IMR-90 (cell line): Measurements from ENCODE around the gene CUTA. TPM values are rescaled to one million over a fixed set of nuclear protein-coding genes. Genes with fewer than 3 reads are reported as not detected.
A peak's percentile ranks its signal among the peaks of the same experiment; 100 is the strongest.

Experiments used
- ATAC-seq: fragments of 200-7000 bp; cut with Tn5 transposase; 2 replicates; pipeline ENCODE4 v1.9.1; 2020; ENCODE audit warnings: low read depth, mild to moderate bottlenecking, moderate library complexity
- BruUV-seq: library from RNA; stranded (reverse); fragments of 400-500 nt; replicated peaks from 2 replicates; lab custom pipeline; 2021; lab: Mats Ljungman, UMichigan
- CTCF ChIA-PET: fragments of 300-600 bp; formaldehyde crosslinking; extraction: SDS; loops from one replicate; lab custom pipeline; 2021; ENCODE audit warnings: antibody characterized with exemption; lab: Yijun Ruan, JAX
- POLR2A ChIA-PET: fragments of 300-600 bp; sonication (Branson Sonifier 250); formaldehyde crosslinking; loops from one replicate; lab custom pipeline; 2022; ENCODE audit warnings: antibody characterized with exemption; ENCODE audit not compliant: unreplicated experiment; lab: Charles Lee
- DNase-seq: peaks from one replicate; pipeline ENCODE4 v3.0.0; 2013
- H2AFZ ChIP-seq: replicated peaks from 2 replicates; pipeline ENCODE3; 2013; ENCODE audit warnings: low read length, mild to moderate bottlenecking; ENCODE audit not compliant: poor library complexity
- H2AK5ac ChIP-seq: 2 replicates; pipeline ENCODE4 v1.6.1; 2013; ENCODE audit warnings: low read depth, low read length, inconsistent platforms
- H2AK9ac ChIP-seq: replicated peaks from 2 replicates; pipeline ENCODE3; 2013; ENCODE audit warnings: mild to moderate bottlenecking, low read depth, low read length, moderate library complexity; ENCODE audit not compliant: poor library complexity
- H2BK120ac ChIP-seq: 2 replicates; pipeline ENCODE4 v1.6.1; 2013; ENCODE audit warnings: low read depth, low read length, inconsistent platforms
- H2BK15ac ChIP-seq: 3 replicates; pipeline ENCODE4 v1.6.1; 2013; ENCODE audit warnings: low read depth, low read length, inconsistent platforms
- H2BK20ac ChIP-seq: 2 replicates; pipeline ENCODE4 v1.6.1; 2013; ENCODE audit warnings: low read depth, mild to moderate bottlenecking, inconsistent platforms, low read length, moderate library complexity
- H2BK5ac ChIP-seq: 2 replicates; pipeline ENCODE4 v1.6.1; 2013; ENCODE audit warnings: mild to moderate bottlenecking, low read depth, low read length, inconsistent platforms; ENCODE audit not compliant: poor library complexity, severe bottlenecking
- H3K14ac ChIP-seq: replicated peaks from 2 replicates; pipeline ENCODE4 v1.6.1; 2013; ENCODE audit warnings: low read depth, low read length, inconsistent platforms
- H3K18ac ChIP-seq: 2 replicates; pipeline ENCODE4 v1.6.1; 2013; ENCODE audit warnings: low read depth, low read length, control low read depth
- H3K23ac ChIP-seq: 2 replicates; pipeline ENCODE4 v1.6.1; 2013; ENCODE audit warnings: low read depth, low read length, inconsistent platforms
- H3K27ac ChIP-seq: 2 replicates; pipeline ENCODE4 v1.5.1; 2013; ENCODE audit warnings: mild to moderate bottlenecking, control low read depth, low read length; ENCODE audit not compliant: insufficient read depth
- H3K27me3 ChIP-seq: 2 replicates; pipeline ENCODE4 v1.6.1; 2013; ENCODE audit warnings: low read length; ENCODE audit not compliant: control insufficient read depth, insufficient read depth
- H3K36me3 ChIP-seq: 2 replicates; pipeline ENCODE4 v1.6.1; 2013; ENCODE audit warnings: low read length, mixed read lengths; ENCODE audit not compliant: control insufficient read depth, insufficient read depth
- H3K4ac ChIP-seq: 2 replicates; pipeline ENCODE4 v1.6.1; 2013; ENCODE audit warnings: low read depth, low read length, inconsistent platforms
- H3K4me1 ChIP-seq: 2 replicates; pipeline ENCODE4 v1.6.1; 2013; ENCODE audit warnings: low read length, mixed read lengths; ENCODE audit not compliant: control insufficient read depth, insufficient read depth
- H3K4me2 ChIP-seq: 2 replicates; pipeline ENCODE4 v1.6.1; 2013; ENCODE audit warnings: low read depth, mild to moderate bottlenecking, control low read depth, low read length, moderate library complexity
- H3K4me3 ChIP-seq: 2 replicates; pipeline ENCODE4 v1.5.1; 2013; ENCODE audit warnings: low read depth, mild to moderate bottlenecking, control low read depth, low read length, moderate library complexity; ENCODE audit not compliant: insufficient read depth
- H3K56ac ChIP-seq: 2 replicates; pipeline ENCODE4 v1.6.1; 2013; ENCODE audit warnings: low read length, inconsistent platforms; ENCODE audit not compliant: insufficient read depth; ENCODE audit errors: extremely low read depth
- H3K79me1 ChIP-seq, 2 experiments: 2 replicates each; pipeline ENCODE4 v1.6.1; 2013; ENCODE audit warnings: low read length in 2 of 2, inconsistent platforms in 1 of 2, low read depth in 1 of 2
- H3K9ac ChIP-seq: 2 replicates; pipeline ENCODE4 v1.6.1; 2013; ENCODE audit warnings: low read depth, low read length, control low read depth
- H3K9me1 ChIP-seq: 2 replicates; pipeline ENCODE4 v1.6.1; 2013; ENCODE audit warnings: low read length, inconsistent platforms; ENCODE audit not compliant: insufficient read depth
- H3K9me3 ChIP-seq: 2 replicates; pipeline ENCODE4 v1.6.1; 2013; ENCODE audit warnings: low read length; ENCODE audit not compliant: control insufficient read depth, insufficient read depth
- H4K20me1 ChIP-seq: 2 replicates; pipeline ENCODE4 v1.6.1; 2013; ENCODE audit warnings: low read length, inconsistent platforms; ENCODE audit not compliant: insufficient read depth
- H4K5ac ChIP-seq: 2 replicates; pipeline ENCODE4 v1.6.1; 2013; ENCODE audit warnings: mild to moderate bottlenecking, low read depth, low read length, control low read depth
- H4K8ac ChIP-seq, 2 experiments: 2 replicates each; pipeline ENCODE4 v1.6.1; 2013; ENCODE audit warnings: low read depth in 2 of 2, low read length in 2 of 2, control low read depth in 1 of 2, inconsistent platforms in 1 of 2
- H4K91ac ChIP-seq: 2 replicates; pipeline ENCODE4 v1.6.1; 2013; ENCODE audit warnings: low read depth, low read length, inconsistent platforms; ENCODE audit not compliant: insufficient read depth
- MAZ ChIP-seq: IDR thresholded peaks from 2 replicates; pipeline ENCODE4 v1.6.1; 2012; ENCODE audit warnings: low read depth, mild to moderate bottlenecking, low read length, improper control_type of control experiment, moderate library complexity, borderline replicate concordance
- NFE2L2 ChIP-seq: fragments of 150-350 bp; IDR thresholded peaks from 2 replicates; pipeline ENCODE4 v1.6.1; 2016; ENCODE audit warnings: low read depth, mild to moderate bottlenecking, low read length
- RAD21 ChIP-seq: IDR thresholded peaks from 2 replicates; pipeline ENCODE4 v1.6.1; 2012; ENCODE audit warnings: low read length, improper control_type of control experiment
- WGBS, 2 experiments: methylation state at CpG; one replicate each; pipeline versions ENCODE4 v1.1.5 to v1.1.7; 2013; ENCODE audit warnings: missing lambda C conversion rate in 2 of 2; ENCODE audit not compliant: insufficient read length in 1 of 2; ENCODE audit errors: extremely low coverage in 2 of 2; 5-methylcytosine and 5-hydroxymethylcytosine counted together
- dilution Hi-C: fragments of 300-500 bp; cut with HindIII; formaldehyde crosslinking; loops from one replicate; pipeline ENCODE4 v1.14.3; 2018; ENCODE audit warnings: low sequenced_read_pairs; ENCODE audit not compliant: unreplicated experiment
- in situ Hi-C: fragments of 300-500 bp; cut with MboI; formaldehyde crosslinking; loops from 3 replicates; pipeline ENCODE4 v1.14.3; 2019; ENCODE audit warnings: low sequenced_read_pairs, inconsistent platforms, mixed read lengths
- intact Hi-C: fragments of 100-400 bp; cut with micrococcal nuclease; formaldehyde crosslinking; loops from 2 replicates; pipeline ENCODE4 v1.10.0; 2022
- polyA plus RNA-seq, 3 experiments: library from polyadenylated mRNA; depleted of rRNA; stranded (reverse); fragments of >200 nt; gene quantifications; 2 replicates each; pipeline ENCODE4 v1.2.3, GENCODE V29; 2012; ENCODE audit warnings: low replicate concordance in 1 of 3
- total RNA-seq: library from RNA; depleted of rRNA; stranded (reverse); fragments of >200 nt; gene quantifications from 2 replicates; pipeline ENCODE4 v1.2.3, GENCODE V29; 2012

CUTA gene
- total and polyA plus RNA-seq, 2 of the 4 experiments (the other 2 are of a cell fraction) = 136 to 427 TPM

- Histone ChIP-seq H3K9me3 (no peaks in the 10 kb centered on the region), H2AK5ac (peak within 1 kb of the TSS; percentile 97), H2BK120ac (peak within 1 kb of the TSS; percentile 93), H4K91ac (peak within 1 kb of the TSS; percentile 96), H2AK9ac (peak within 1 kb of the TSS; percentile 99), H3K4ac (peak within 1 kb of the TSS; percentile 97), H3K23ac (peak within 1 kb of the TSS; percentile 90; the same call in 1 of the 2 replicates), H3K14ac (peak within 1 kb of the TSS; percentile 85), H4K8ac (peak within 1 kb of the TSS; percentile 97), H3K18ac (peak within 1 kb of the TSS; percentile 97), H3K36me3 (peaks cover 32% of the 10 kb centered on the region), H4K5ac (peak within 1 kb of the TSS; percentile 88), H3K4me3 (peak within 1 kb of the TSS; percentile 65), H3K9ac (peak within 1 kb of the TSS; percentile 94), H3K4me1 (peaks cover 28% of the 10 kb centered on the region), H3K27ac (peak within 1 kb of the TSS; percentile 79), H2BK15ac (peak within 1 kb of the TSS; percentile 98), H3K9me1 (peaks cover 18% of the 10 kb centered on the region), H4K20me1 (peaks cover 19% of the 10 kb centered on the region), H2BK20ac (peak within 1 kb of the TSS; percentile 60), H3K4me2 (peak within 1 kb of the TSS; percentile 99), H3K79me1 (peaks cover 30 to 90% of the 10 kb centered on the region in 2 experiments), H2AFZ (peak within 1 kb of the TSS; percentile 85), H2BK5ac (peak within 1 kb of the TSS; percentile 93), H3K56ac (peak within 1 kb of the TSS; percentile 94), H3K27me3 (no peaks in the 10 kb centered on the region)
- 0% methylated on average over 9 of the region's 22 CpGs; no CpG with 5 or more reads in 1 of the 2 experiments for WGBS, 2 experiments
- dilution Hi-C loops = no loop called here
- in situ Hi-C loops = no loop called here
- peak; percentile 90; the same call in 1 of the 2 replicates for TF ChIP-seq MAZ
- TF ChIP-seq NFE2L2 = no peak
- no peak for TF ChIP-seq RAD21
- intact Hi-C loops = loop anchor here (2.0 to 5.0 kb wide), 3 partner anchors 29 to 123 kb away; partner anchors contain the start of genes KIFC1, RGL2 and TAPBP
- CTCF ChIA-PET = interaction anchor here (0.6 kb wide), 1 partner anchor 1786 kb away, joined by 3 read pairs; no protein-coding TSS in a partner anchor
- BruUV-seq = no TSS peak
- peak; percentile 45 for ATAC-seq
- POLR2A ChIA-PET = no interaction called here
- peak; percentile 64 for DNase-seq
Measured at GRCh38 chr6:33419580-33420490, 1.9 kb upstream of the CUTA start, which contains the start of gene SYNGAP1. SYNGAP1 (plus strand) TSS chr6:33420065; CDS start chr6:33420265, 200 bp downstream.
